ENCODE data around the gene SEPHS1.
A peak's percentile ranks its signal among the peaks of the same experiment; 100 is the strongest.
"Not testable (repeated sequence)": the region's sequence is repeated elsewhere in the genome, so short reads cannot be mapped to it uniquely, and the experiment has no call there.

The SEPHS1 gene

DNA sequence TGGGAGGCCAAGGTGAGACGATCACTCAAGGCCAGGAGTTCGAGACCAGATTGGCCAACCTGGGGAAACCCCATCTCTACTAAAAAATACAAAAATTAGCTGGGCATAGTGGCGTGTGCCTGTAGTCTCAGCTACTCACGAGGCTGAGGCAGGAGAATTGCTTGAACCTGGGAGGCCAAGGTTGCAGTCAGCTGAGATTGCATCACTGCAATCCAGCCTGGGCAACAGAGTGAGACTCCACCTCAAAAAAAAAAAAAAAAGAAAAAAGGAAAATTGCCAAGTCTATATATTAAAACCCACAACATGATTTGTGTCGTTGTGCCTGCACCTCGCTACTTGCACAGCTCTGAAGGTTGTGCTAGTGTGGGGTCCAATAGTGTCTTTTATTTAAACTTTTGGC, 65.7 kb downstream of the SEPHS1 start:
- not testable (repeated sequence) for DNase-seq (ENCODE audit: low read depth)

GRCh38 chr10:13276749-13277365, 71.2 kb downstream of the SEPHS1 start:
- DNase-seq (ENCODE audit: low read depth), result no peak

GRCh38 chr10:13276146-13276545, 71.9 kb downstream of the SEPHS1 start:
- not testable (repeated sequence) for DNase-seq (ENCODE audit: low read depth)

DNA sequence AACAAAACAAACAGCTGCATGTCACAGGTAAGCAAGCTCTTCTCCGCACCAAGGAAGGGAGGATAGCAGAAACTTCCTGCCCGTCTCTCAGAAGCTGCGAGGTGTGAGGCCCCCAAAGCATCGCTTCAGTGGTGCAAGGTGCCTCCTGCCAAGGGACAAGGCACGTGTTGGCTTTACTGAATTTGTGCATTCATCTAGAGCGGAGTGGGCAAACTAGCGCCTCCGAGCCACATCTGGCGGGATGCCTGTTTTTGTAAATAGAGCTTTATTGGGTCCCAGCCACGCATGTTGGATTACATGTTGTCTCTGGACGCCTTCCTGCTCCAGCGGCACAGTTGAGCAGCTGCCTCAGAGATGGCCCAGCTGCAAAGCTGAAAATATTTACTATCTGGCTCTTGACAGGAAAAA, 75.9 kb downstream of the SEPHS1 start:
- DNase-seq (ENCODE audit: low read depth), result no peak

DNA sequence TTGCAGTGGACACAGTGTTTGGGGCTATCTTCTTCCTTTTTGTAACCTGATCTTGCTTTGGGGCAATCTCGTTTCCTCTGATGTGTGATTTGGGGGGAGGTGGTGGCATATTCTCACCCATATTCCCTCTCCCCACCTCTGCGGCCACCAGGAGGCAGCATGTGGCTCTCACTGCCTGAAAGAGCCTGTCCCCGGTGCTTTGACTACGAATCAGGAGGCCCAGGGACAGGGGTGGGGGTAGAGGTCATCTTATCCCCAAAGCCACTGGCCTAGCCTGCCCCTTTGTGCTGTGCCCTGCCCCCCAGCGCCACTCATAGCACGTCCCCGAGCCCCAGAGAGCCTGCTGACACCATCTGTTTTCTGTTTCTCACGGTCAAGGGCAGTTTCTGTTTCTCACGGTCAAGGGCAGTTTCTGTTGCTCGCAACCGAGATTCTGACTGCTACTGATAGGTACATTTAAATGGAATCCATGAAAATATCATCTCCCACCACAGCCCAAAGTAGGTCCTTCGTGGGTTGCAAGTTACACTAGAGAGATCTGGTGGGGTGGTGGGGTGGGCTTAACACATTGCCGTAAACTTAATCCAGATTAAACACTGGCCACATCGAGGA, 76.4 kb downstream of the SEPHS1 start:
- DNase-seq (ENCODE audit: low read depth), result peak; percentile 9

- no peak for DNase-seq (ENCODE audit: low read depth)
Observed at GRCh38 chr10:13270877-13271551, 77.1 kb downstream of the SEPHS1 start.

- no peak for DNase-seq (ENCODE audit: low read depth)
Observed at GRCh38 chr10:13268841-13269240, 79.3 kb downstream of the SEPHS1 start.

- DNase-seq (ENCODE audit: low read depth), result no peak
Observed at GRCh38 chr10:13268310-13268709, 79.8 kb downstream of the SEPHS1 start.
